LNCaP clone FGC (cell line): ENCODE data around the gene CDC25B.

Experiments
- DNase-seq: peaks from one replicate; pipeline ENCODE4 v3.0.0-alpha.2; 2011; ENCODE audit warnings: low read depth
- H3K4me3 ChIP-seq: 2 replicates; pipeline ENCODE4 v1.5.1; 2011; ENCODE audit warnings: mild to moderate bottlenecking, low read depth, low read length, control low read depth
- TF ChIP-seq, protein P1 (sequence below): IDR thresholded peaks from 2 replicates; pipeline ENCODE4 v1.5.1; 2012; ENCODE audit warnings: mild to moderate bottlenecking; ENCODE audit not compliant: control insufficient read depth, insufficient read depth; ENCODE audit errors: extremely low read depth

Gene CDC25B

GRCh38 chr20:3755814-3756480 lies 40.2 kb upstream of the CDC25B start:
- H3K4me3 ChIP-seq, result no peak overlapping the region
- TF ChIP-seq, protein P1, sequence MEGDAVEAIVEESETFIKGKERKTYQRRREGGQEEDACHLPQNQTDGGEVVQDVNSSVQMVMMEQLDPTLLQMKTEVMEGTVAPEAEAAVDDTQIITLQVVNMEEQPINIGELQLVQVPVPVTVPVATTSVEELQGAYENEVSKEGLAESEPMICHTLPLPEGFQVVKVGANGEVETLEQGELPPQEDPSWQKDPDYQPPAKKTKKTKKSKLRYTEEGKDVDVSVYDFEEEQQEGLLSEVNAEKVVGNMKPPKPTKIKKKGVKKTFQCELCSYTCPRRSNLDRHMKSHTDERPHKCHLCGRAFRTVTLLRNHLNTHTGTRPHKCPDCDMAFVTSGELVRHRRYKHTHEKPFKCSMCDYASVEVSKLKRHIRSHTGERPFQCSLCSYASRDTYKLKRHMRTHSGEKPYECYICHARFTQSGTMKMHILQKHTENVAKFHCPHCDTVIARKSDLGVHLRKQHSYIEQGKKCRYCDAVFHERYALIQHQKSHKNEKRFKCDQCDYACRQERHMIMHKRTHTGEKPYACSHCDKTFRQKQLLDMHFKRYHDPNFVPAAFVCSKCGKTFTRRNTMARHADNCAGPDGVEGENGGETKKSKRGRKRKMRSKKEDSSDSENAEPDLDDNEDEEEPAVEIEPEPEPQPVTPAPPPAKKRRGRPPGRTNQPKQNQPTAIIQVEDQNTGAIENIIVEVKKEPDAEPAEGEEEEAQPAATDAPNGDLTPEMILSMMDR, result no peak

GRCh38 chr20:3757268-3757667 lies 38.8 kb upstream of the CDC25B start:
- DNase-seq, result no peak
- no peak overlapping the region for H3K4me3 ChIP-seq
- TF ChIP-seq, protein P1, result no peak

More at GRCh38 chr20:3755814-3756480, 40.2 kb upstream of the CDC25B start:
- DNase-seq, result no peak

GRCh38 chr20:3758566-3758965 lies 37.5 kb upstream of the CDC25B start:
- TF ChIP-seq, protein P1, result no peak
- no peak for DNase-seq
- H3K4me3 ChIP-seq, result no peak overlapping the region

DNA sequence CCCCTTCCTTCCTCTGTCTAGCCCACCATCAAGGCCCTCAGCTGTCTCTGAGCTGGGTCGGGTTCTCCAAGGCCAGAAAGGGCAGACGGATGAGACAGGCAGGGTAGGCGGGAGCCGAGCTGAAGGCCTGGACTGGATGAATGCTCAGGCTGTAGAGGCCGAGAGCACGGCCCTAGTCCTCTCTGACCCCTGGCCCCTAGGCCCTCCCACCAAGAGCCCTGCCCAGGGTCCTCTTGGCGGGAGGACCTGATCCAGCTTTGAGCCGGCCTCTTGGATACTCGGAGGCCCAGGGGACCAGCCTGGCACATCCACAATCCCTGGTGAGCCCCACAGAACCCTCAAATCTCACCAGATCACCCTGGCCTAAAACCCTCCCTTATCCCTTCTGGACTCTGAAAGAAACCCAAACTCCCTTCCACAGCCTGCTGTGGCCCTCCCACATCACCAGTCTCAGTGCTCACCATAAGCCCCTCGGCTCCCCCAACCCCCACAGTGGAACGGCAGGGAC lies 36.7 kb upstream of the CDC25B start:
- no peak overlapping the region for H3K4me3 ChIP-seq
- DNase-seq, result no peak
- TF ChIP-seq, protein P1, result no peak

DNA sequence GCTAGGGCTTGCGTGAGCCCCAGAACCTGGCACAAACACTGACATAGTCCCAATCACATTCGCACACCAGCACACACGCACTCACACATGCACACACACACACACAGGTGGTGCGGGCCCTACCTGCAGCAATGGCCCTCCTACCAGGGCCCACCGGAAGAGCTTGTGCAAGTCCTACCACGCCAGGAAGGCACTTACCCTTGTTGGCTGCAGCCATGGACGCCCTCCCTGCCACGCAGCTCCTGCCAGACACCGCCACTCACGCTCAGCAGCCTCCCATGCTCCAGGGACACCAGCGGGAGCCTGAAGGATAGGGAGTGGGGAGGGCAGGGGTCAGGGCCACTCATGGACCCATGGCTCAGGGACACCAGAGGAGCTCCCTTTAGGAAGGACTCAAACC lies 36.2 kb upstream of the CDC25B start:
- TF ChIP-seq, protein P1, result no peak
- DNase-seq, result no peak

GRCh38 chr20:3760655-3761348 lies 35.3 kb upstream of the CDC25B start:
- H3K4me3 ChIP-seq, result no peak overlapping the region
- no peak for DNase-seq
- TF ChIP-seq, protein P1, result no peak

More for the DNA sequence above, 36.2 kb upstream of the CDC25B start:
- H3K4me3 ChIP-seq, result no peak overlapping the region
